Measurements from ENCODE around the gene CPNE1. TPM values are rescaled to one million over a fixed set of nuclear protein-coding genes. Genes with fewer than 3 reads are reported as not detected.

CPNE1 gene
- total RNA-seq, 1 donor from 2014 or later, result 55.4 TPM

DNA sequence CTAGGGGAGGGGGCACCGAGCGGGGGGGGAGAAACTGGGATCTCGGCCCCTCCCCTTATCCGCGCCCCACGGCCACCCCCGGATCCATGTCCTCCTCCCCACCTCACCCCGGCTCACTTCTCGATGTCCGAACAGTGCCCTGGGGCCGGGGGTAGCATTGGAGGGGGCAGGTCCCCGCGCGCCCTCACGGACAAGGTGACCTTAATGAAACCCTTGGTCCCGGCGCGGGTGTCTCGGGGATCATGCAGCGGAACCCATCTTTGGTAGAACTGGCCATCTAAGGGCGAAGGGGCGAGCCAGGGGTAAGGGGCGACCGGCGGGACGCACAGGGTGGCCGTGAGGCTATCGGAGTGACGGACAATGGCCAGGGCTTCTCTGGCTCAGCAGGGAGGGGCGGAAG, 62.7 kb downstream of the CPNE1 start:
- DNase-seq (ENCODE audit: low spot score in 2 of 2) (no peak), FAIRE-seq (no peak)

DNA sequence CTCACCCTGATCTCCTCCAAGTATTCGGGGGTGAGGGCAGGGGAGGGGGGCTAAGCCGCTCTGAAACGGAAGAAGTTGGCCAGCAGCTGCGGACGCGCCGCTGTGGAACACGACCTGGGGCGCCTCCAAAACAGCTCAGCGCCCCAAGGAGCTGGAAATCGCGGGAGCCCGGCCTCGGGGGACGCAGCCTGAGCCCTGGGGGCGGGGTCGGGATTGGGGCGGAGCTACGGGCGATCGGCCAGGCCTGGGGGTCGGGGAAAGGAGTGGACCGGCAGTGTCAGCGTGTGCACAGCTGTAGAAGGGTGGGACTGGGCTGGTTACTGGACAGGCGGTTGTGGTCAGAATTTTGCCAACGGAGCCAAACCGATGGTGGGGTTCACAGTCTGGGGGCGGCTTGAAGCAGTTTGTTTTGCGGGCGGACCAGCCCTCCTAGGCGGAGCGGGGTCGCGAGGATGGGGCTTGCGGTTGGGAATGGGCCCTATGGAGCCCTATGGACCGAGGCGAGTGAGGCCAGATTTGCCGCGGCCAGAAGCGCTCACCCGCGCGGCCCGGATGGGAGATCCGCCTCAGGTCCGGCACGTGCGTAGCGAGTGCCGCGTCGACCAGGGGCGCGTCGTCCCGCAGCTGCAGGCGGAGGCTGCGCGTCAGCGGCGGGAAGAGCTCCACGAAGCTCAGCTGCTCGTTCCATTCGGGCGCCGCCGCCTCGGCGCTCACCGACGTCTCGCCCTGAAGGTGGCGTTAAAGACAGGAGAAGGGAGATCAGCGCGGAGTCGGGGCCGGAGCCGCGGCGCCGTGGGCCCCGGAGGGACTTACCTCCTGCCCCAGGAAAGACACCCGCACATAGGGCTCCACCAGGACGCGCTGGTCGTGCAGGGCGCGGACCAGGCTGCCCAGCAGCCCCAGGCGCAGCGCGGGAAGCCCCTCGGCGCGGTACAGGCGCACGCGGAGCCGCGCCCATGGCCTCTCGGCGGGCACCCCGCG, 63.4 kb downstream of the CPNE1 start:
- FAIRE-seq (no peak), DNase-seq (ENCODE audit: low spot score in 2 of 2) (peak; percentile 72 to 85)

DNA sequence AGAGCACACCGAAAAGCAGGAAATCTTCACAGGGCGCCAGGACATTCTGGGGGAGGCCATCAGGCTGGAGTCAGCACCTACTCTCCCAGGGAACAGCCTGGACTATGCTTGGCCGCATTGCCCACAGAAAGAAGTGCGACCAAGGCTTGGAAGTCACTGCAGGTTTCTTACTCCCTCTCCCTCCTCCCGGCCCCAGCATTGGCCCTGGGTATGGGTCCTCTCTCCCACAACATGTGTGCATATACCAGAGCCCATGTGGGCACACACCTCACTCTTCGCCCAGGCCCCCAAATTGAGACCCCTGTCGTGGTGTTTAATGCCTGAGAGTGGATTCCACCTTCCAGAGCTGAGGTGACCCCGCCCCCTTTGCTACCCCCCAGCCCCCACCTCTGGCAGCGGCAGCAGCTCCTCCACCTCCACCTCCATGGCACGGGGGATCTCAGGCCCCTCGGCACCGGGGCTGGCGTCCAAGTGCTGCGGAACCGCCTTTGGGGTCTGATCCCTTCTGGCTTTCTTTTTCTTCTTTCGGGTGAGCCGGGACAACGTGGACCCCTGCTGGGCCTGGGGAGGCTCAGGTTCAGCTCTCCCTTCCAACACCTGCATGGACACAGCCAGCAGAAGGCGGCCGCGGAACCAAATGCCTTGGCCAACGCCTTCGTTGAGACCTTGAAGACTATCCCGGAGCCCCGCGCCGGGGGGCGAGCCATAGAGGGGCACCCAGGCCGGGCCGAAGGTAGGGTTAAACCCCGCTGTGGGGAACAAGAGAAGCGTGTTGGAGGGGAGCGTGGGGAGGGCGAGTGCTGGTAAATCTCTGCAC, 64.3 kb downstream of the CPNE1 start:
- FAIRE-seq, result no peak
- DNase-seq (ENCODE audit: low spot score in 2 of 2), result no peak

- DNase-seq (ENCODE audit: low spot score in 2 of 2) (no peak), FAIRE-seq (no peak)
Observed at GRCh38 chr20:35599776-35600120, 65.0 kb downstream of the CPNE1 start.

- FAIRE-seq, result no peak
- DNase-seq (ENCODE audit: low spot score in 2 of 2), result no peak
Observed at GRCh38 chr20:35598899-35599775, 65.6 kb downstream of the CPNE1 start.

- DNase-seq (ENCODE audit: low spot score in 2 of 2) (no peak), FAIRE-seq (no peak)
Observed at GRCh38 chr20:35598476-35598875, 66.2 kb downstream of the CPNE1 start.

DNA sequence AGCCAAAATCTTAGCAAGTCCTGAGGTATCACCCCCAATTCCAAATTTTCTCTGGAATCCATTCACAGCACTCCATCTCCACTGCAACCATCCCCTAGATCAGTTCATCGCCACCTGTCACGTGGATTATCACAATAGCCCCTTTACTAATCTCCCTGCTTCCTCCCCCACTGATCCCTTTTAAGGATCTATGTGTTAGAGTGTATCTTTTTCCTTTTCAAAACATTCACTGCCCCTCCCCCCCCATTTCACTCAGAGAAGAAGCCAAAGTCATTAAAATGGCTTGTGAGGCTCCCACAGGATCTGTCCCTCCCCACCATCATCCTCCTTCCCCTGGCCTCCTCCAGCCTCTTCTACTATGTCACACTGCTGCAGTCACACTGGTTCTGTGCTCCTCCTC, 67.5 kb downstream of the CPNE1 start:
- DNase-seq (ENCODE audit: low spot score in 2 of 2) (no peak), FAIRE-seq (no peak)

DNA sequence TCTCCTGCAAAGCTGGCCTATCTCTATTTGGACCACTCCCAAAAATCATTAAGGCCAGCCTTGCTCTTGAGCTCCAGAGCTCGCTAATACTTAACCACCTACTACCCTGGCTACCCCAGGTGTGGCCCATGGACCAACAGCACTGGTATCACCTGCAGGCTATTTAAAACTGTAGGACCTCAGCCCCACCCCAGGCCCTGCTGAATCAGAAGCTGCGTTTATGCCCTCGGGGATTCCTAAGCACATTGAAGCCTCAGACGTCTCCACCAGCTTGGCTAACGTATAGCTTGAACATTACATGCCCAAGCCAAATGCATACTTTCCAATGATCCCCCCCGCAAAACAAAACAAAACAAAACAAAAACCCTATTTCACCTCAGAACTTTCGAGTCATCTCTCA, 68.8 kb downstream of the CPNE1 start:
- no peak for FAIRE-seq
- DNase-seq (ENCODE audit: low spot score in 2 of 2), result no peak

GRCh38 chr20:35595456-35595855, 69.2 kb downstream of the CPNE1 start:
- DNase-seq (ENCODE audit: low spot score in 2 of 2) (no peak), FAIRE-seq (no peak)

GRCh38 chr20:35592339-35592974, 72.2 kb downstream of the CPNE1 start:
- DNase-seq (ENCODE audit: low spot score in 2 of 2) (no peak), FAIRE-seq (no peak)

GRCh38 chr20:35588397-35588796, 76.3 kb downstream of the CPNE1 start:
- DNase-seq (ENCODE audit: low spot score in 2 of 2), result no peak
- FAIRE-seq, result no peak

DNA sequence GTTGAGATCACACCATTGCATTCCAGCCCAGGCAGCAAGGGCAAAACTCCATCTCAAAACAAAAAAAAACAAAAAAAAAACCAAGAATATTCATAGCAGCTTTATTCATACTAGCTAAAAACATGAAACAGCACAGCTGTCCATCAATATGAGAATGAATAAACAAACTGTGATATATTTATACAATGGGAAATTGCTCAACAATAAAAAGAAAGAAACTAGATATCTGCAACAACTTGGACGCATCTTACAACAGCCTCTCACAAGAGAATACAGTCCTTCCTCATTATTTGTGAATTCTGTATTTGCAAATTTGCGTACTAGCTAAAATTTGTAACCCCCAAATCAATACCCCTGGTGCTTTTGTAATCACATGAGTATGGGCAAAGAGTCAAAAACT, 77.3 kb downstream of the CPNE1 start:
- DNase-seq (ENCODE audit: low spot score in 2 of 2), result no peak
- FAIRE-seq, result no peak

- DNase-seq (ENCODE audit: low spot score in 2 of 2), result no peak
- FAIRE-seq, result no peak
Observed at GRCh38 chr20:35586751-35587425, 77.8 kb downstream of the CPNE1 start.

DNA sequence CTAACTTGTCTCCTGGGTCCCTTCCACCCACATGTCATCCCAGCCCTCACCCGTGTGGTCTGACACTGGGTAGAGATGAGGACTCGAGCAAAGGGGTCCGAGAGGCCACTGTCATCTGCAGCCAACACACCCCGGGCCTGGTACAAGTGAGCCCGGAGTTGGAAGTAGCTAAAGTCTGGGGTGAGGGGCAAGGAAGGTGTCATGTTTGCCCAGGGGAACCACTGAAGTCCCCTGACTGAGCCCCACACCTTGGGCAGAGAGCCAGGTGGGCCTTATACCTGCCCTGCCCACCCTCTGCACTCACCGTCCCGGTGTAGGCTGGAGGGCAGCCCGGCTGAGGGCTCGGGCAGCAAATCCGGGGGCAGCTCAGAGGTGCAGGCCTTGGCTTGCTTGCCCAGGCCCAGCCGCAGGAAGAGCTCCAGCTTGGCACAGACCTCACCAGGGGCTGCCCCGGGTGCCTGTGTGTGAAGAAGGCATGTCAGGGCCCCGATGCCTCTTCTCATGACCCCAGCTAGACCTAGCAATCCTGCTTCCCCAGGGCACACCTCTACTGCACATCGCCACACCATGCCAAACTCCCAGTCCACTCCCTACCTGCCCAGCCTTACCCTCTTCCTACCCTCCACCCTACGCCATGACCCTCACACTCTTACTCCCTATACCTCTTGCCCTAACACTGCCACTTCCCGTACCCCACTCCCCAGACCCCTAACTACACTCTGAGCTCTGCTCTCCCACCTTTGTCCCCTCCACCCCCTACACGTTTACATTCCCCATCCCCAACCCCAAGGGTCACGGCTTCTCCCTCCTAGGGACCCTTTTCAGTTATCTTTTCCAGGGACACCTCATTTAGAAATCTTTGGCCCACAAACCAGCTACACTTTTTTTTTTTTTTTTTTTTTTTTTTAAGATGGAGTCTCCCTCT, 80.8 kb downstream of the CPNE1 start:
- FAIRE-seq, result no peak
- no peak for DNase-seq (ENCODE audit: low spot score in 2 of 2)

- no peak for DNase-seq (ENCODE audit: low spot score in 2 of 2)
- FAIRE-seq, result no peak
Observed at GRCh38 chr20:35582741-35583404, 81.8 kb downstream of the CPNE1 start.

GRCh38 chr20:35582131-35582530, 82.6 kb downstream of the CPNE1 start:
- DNase-seq (ENCODE audit: low spot score in 2 of 2) (no peak), FAIRE-seq (no peak)

- FAIRE-seq (no peak), DNase-seq (ENCODE audit: low spot score in 2 of 2) (no peak)
Observed at GRCh38 chr20:35579196-35579595, 85.5 kb downstream of the CPNE1 start.

- FAIRE-seq (no peak), DNase-seq (ENCODE audit: low spot score in 2 of 2) (no peak)
Observed at GRCh38 chr20:35578469-35578868, 86.2 kb downstream of the CPNE1 start.

Measured in frontal cortex (tissue), 4 donors.